ENCODE data around the gene RNASEH2B. TPM values are rescaled to one million over a fixed set of nuclear protein-coding genes. Genes with fewer than 3 reads are reported as not detected.

RNASEH2B gene
- total RNA-seq, 1 donor from 2014 or later: 19.9 TPM

DNA sequence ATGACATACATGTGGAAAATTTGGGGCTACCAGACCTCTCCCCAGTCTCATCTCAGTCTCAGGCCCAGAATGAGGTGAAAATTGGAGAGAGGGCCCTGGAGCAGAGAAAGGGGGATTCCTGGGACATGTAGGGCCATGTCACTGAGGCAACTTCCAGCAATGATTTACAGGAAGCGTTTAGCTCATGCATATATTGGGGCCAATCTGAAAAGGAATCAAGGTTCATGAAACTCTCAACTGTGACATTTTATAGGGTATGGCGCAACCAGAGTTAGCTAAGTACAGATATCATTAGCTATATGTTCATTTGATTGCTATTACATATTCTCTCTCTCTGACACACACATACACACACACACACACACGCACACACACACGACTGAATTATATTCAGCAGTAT is 86.3 kb downstream of the RNASEH2B start:
- DNase-seq (ENCODE audit: low read depth in 2 of 2): no peak

- no peak for DNase-seq (ENCODE audit: low read depth in 2 of 2)
Observed at GRCh38 chr13:50998326-50998725, 88.7 kb downstream of the RNASEH2B start.

DNA sequence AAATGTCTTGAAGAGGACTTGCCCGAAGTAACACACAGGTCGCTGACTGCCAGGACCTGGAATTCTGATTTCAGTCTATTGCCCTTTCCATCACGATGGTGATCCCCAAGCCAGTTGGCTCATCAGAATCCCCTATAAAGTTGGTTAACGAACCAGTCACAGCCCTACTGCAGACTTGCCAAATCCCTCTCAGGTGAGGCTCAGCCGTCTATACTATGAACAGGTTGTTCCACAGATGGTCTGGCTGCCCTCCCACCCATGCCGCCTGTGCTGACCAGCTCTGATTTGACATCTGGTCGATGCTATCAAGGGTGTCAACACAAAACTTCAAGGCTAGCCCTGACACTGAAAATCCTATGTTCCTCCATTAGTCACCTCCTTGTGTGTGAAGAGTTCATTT is 90.0 kb downstream of the RNASEH2B start:
- DNase-seq (ENCODE audit: low read depth in 2 of 2): no peak

GRCh38 chr13:51000061-51000460 is 90.5 kb downstream of the RNASEH2B start:
- DNase-seq (ENCODE audit: low read depth in 2 of 2): no peak

GRCh38 chr13:51000571-51001260 is 91.1 kb downstream of the RNASEH2B start:
- DNase-seq (ENCODE audit: low read depth in 2 of 2): no peak

- DNase-seq (ENCODE audit: low read depth in 2 of 2): no peak
Observed at GRCh38 chr13:51001335-51001734, 91.7 kb downstream of the RNASEH2B start.

- DNase-seq (ENCODE audit: low read depth in 2 of 2): no peak
Observed at GRCh38 chr13:51002736-51003135, 93.1 kb downstream of the RNASEH2B start.

DNA sequence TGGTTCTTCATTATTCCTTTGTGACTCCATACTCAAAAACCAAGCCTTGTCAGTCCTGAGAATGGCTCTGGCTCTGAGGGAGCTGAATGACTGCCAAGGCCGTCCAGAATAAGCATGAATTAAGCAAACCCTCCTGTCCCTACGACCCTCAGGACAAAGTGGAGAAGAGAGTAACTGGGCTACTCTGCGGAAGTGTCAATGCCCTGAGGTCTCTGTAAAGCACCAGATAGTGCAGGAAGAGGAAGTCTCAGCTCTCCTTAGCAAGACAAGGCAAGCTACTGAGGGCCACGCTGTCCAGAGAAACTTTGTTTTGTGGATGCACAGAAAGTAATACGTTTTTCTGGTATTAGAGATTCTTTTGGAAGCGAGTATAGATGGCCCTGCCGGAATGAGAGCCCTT is 94.1 kb downstream of the RNASEH2B start:
- DNase-seq (ENCODE audit: low read depth in 2 of 2): no peak

DNA sequence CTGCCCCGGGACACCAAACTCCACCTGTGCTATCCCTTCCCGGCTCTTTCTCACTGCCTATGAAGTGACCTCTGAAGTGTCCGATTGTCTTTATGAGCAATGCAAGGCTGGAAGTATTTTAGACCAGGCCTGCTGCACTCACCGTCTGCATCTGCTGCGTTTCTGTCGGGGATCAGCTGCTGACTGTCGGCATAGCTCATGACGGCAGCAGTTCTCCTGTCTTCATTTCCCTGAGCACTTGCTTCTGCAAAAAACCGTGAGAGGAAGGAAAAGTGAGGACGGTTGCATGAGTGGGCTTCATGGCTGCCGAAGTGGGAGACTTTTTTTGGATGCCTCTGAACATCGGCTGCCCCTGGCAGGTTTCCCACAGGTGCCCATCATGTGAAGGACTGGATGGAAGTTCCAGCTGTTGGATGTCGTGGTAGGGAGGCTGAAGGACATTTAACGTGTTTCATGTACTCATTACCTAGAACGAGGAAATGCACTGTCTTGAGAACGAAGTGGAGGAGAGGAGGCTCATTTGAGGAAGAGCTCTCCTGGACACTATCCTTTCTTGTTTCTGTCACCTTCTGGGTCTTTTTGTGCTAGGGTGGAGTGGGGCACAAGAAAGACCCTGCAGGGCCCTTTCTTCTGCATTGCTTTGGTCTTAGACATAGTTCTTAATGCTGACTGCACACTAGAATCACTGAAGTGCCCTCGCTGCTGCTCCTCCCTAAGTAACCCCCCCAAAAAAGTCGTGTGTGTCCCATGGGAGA is 94.7 kb downstream of the RNASEH2B start:
- DNase-seq (ENCODE audit: low read depth in 2 of 2): no peak

DNA sequence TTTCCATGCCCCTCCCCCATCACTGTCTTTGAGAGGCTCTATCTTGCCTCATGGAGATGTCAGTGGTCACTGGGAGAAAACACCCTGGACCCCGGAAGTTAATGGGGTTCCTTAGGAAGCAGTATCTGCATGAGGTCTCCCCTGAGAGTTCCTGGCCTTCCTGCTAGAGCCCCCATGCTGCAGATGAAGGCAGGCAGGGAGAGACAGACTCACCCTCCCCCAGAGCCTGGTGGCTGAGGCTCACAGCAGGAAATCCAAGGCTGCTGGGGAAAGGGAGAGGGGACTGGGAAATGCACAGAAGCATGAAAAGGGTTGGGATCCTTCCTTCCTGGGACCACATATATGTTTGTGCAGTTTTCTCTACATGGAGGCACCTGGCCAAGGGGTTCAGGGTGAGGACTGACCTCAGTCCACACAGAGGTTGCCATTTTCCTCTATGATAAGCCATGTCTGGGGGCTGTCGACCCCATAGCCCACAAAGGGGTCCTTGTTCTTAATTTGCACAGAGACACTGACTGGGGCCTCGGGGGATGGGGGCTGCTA is 95.4 kb downstream of the RNASEH2B start:
- no peak for DNase-seq (ENCODE audit: low read depth in 2 of 2)

DNA sequence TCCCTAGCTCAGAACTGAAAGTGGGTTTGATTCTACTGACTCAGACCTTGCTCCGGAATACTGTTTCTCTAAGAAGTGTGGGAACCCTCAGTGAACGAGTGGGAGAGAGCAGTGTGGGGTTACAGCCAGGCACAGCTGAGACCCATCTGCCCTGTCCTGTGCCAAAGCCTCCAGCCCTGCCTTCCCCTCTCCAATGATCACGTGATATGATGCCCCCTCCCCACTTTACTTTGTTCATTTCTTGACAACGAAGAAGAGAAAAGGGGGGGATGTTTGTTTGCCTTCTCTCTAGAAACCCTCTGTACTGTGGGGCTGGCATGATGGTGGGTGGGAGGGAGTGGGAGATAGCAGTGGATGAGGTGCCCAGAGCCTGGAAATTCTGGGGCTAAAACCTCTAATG is 96.0 kb downstream of the RNASEH2B start:
- no peak for DNase-seq (ENCODE audit: low read depth in 2 of 2)

Other genes with a start within 250 kb of the RNASEH2B start
- gene DLEU7, start 66.1 kb upstream of the RNASEH2B start, total RNA-seq: not detected in 2 replicates
- gene C13orf42, start 201.5 kb downstream of the RNASEH2B start, total RNA-seq: not detected in 2 replicates

Measured in dermis microvascular lymphatic vessel endothelial cell (primary cell).